Measurements from ENCODE around the gene HOXC9. TPM values are rescaled to one million over a fixed set of nuclear protein-coding genes. Genes with fewer than 3 reads are reported as not detected.

Gene HOXC9
- total RNA-seq, 1 donor from 2014 or later, result not detected

DNA sequence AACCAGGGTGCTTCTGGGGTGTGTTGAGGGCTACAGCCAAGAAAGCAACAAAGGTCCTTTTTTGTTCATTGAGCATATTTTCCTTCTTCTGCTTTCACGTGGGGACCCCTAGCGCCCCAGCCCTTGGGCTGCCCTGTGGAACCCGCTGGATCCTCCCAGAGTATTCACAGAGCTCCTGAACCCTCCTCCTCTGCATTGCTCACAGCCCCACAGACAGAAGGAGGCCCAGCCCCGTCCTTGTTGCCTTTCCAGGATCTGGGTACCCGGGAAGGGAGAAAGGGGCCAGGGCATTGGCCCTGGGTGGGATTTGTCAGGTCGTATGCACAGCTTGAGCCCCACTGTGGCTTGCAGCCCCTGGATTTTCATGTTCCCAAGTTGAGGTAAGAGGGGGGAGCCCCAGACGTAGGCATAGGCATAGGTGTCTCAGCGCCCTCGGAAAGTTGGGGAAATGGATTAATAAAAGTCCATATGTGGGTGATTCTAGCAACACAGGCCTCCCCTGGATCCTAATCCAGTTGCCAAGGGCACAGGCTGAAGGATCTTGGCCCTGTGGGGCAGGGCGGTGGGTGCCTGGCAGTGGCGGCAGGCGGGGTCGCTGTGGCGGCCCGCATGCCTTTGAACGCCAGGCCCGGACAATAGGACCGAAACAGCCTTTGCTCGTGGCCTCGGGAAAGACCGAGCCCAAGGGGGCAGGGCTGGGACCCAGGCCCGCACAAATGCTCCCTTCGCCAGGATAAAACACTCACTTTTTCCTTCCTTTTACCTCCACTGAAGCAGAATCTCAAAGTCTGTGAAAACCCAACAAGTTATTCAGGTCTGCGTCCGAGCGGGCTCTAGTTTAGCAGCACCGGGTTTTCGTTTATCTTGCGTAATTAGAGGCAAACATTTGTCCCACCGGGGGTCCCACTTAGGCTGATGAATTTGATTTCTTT is 18.1 kb upstream of the HOXC9 start:
- Mint-ChIP-seq H3K9me3 (no peaks in the 10 kb centered on the region), H3K27ac (no peak overlapping the region), H3K27me3 (ENCODE audit: low read depth) (peaks cover 88% of the 10 kb centered on the region), H3K4me3 (ENCODE audit: low read depth) (no peak overlapping the region), H3K36me3 (ENCODE audit: low read depth) (no peaks in the 10 kb centered on the region), H3K4me1 (ENCODE audit: low read depth) (peaks cover 9% of the 10 kb centered on the region)
- DNase-seq (ENCODE audit: low spot score), result no peak
- intact Hi-C loops (cut with micrococcal nuclease), result no loop called here

DNA sequence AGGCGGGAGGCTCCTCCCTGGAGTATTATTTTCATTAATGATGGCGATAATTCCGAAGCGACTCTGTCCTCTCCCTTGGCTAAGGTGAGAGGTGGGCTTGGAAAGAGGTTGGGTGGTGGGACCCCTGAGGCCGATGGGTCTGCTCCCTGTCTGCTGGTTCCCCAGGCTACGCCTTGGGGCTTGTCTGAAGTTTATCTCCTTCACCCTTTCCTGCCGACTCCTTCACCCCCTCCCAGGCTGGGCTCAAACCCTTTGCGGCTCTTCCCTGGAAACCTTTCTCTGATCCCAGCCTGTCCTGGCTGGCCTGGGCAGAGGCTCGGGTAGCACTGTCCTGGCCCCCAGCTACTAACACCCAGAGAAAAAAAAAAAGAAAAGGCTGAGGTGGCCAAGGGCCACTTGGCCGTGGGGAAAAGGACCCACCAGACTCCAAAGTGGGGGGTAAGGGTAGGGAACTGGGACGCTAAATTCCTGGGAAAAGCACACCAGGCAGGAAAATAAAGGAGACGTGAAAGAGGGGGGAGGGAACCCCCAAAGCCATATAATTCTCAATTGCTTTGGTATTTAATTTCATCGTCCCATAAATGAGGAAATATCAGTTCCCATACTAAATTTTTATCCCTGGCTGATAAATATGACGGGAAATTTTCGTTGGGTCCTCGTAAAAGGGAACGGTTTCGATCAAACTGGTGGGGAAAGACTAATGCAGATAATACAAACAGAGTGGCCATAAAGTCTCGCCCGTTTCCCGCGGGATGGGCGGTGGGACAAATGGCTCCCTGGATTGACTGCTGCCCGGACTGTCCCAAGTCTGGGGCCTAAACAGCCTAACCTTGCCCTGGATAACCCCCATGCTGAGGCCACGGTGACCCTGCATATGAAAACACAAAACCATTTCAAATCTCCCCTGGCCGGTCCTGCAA is 17.1 kb upstream of the HOXC9 start:
- Mint-ChIP-seq H3K9me3 (no peaks in the 10 kb centered on the region), H3K4me3 (ENCODE audit: low read depth) (no peak overlapping the region), H3K27ac (no peak overlapping the region), H3K27me3 (ENCODE audit: low read depth) (peaks cover 90% of the 10 kb centered on the region), H3K36me3 (ENCODE audit: low read depth) (no peaks in the 10 kb centered on the region), H3K4me1 (ENCODE audit: low read depth) (peaks cover 9% of the 10 kb centered on the region)
- DNase-seq (ENCODE audit: low spot score), result no peak
- intact Hi-C loops (cut with micrococcal nuclease), result no loop called here

DNA sequence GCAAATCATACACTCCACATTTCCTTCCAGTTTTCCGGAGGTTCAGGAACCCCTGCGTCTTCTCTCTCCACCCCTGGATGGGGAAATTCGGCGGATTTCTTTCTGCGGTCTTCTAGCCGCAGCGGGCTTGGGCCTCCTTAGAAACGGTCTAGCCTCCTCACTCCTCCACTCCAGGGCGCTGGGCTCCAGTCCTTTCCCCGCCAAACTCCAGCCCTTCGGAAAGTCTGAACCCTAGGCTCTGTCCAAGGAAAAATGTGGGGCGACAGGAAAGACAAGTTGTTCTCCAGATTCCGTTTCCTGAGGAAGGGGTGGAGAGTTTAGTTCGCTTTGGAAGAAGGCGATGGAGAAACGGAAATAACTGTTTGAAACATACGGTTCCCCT is 16.4 kb upstream of the HOXC9 start:
- Mint-ChIP-seq H3K36me3 (ENCODE audit: low read depth) (no peaks in the 10 kb centered on the region), H3K9me3 (no peaks in the 10 kb centered on the region), H3K27ac (no peak overlapping the region), H3K4me1 (ENCODE audit: low read depth) (peaks cover 9% of the 10 kb centered on the region), H3K4me3 (ENCODE audit: low read depth) (no peak overlapping the region), H3K27me3 (ENCODE audit: low read depth) (peaks cover 90% of the 10 kb centered on the region)
- intact Hi-C loops (cut with micrococcal nuclease), result no loop called here
- no peak for DNase-seq (ENCODE audit: low spot score)

DNA sequence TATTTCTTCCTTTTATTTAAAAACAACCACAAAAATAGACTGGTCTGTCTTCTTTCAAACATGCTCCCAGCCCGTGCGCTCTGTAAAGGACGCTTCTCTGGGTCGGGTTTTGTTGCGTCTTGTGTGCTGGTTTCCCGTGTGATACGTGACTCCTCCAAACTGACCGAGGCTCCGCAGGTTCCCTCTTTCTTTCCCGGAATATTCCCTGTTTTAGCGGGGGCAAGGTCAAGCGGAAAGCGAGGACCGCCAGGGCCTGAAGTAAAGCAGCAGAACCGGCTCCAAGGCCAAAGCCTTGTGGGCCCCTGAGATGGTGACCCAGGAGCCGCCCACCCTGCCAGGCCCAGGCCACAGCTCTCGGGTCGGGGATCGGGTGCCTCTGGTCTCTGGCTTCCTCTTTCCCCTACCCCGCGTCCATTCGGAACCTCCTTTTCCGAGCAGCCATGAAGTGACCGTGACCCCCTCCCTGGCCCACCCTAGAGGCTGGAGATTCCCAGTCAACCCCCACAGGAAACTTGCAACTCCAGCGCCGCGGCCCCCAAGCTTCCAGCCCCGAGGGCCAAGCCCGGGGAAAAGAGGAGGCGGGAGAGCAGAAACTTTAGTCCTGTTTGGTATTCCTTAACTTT is 15.9 kb upstream of the HOXC9 start:
- Mint-ChIP-seq H3K4me1 (ENCODE audit: low read depth) (peaks cover 11% of the 10 kb centered on the region), H3K9me3 (no peaks in the 10 kb centered on the region), H3K4me3 (ENCODE audit: low read depth) (no peak overlapping the region), H3K27ac (no peak overlapping the region), H3K27me3 (ENCODE audit: low read depth) (peaks cover 90% of the 10 kb centered on the region), H3K36me3 (ENCODE audit: low read depth) (no peaks in the 10 kb centered on the region)
- DNase-seq (ENCODE audit: low spot score), result no peak
- intact Hi-C loops (cut with micrococcal nuclease), result loop anchor here (2.0 kb wide), 2 partner anchors 15 to 49 kb away; partner anchors contain the start of gene HOXC5

- Mint-ChIP-seq H3K27ac (no peak within 1 kb of the TSS), H3K4me3 (ENCODE audit: low read depth) (peak within 1 kb of the TSS; percentile 7)
Observed at GRCh38 chr12:53984901-53985691, 14.9 kb upstream of the HOXC9 start, which contains the start of gene HOXC10. Gene HOXC10, plus strand, starts transcription at chr12:53985146. Its CDS starts 114 bp downstream, at chr12:53985260.

GRCh38 chr12:53985692-53985993 is 14.3 kb upstream of the HOXC9 start:
- H3K9me3 Mint-ChIP-seq, result no peaks in the 10 kb centered on the region
- H3K4me3 Mint-ChIP-seq (ENCODE audit: low read depth), result no peak overlapping the region
- H3K27ac Mint-ChIP-seq, result no peak overlapping the region
- intact Hi-C loops (cut with micrococcal nuclease), result loop anchor here (2.0 kb wide), 2 partner anchors 13 to 47 kb away; partner anchors contain the start of gene HOXC5
- no peak for DNase-seq (ENCODE audit: low spot score)
- H3K27me3 Mint-ChIP-seq (ENCODE audit: low read depth), result peaks cover 90% of the 10 kb centered on the region
- peaks cover 21% of the 10 kb centered on the region for H3K4me1 Mint-ChIP-seq (ENCODE audit: low read depth)
- no peaks in the 10 kb centered on the region for H3K36me3 Mint-ChIP-seq (ENCODE audit: low read depth)

More at GRCh38 chr12:53984901-53985691, 14.9 kb upstream of the HOXC9 start, which contains the start of gene HOXC10:
- H3K9me3 Mint-ChIP-seq, result no peaks in the 10 kb centered on the region
- intact Hi-C loops (cut with micrococcal nuclease), result loop anchor here (2.0 kb wide), 2 partner anchors 14 to 48 kb away; partner anchors contain the start of gene HOXC5
- no peaks in the 10 kb centered on the region for H3K36me3 Mint-ChIP-seq (ENCODE audit: low read depth)
- peak; percentile 69 for DNase-seq (ENCODE audit: low spot score)
- H3K4me1 Mint-ChIP-seq (ENCODE audit: low read depth), result peaks cover 20% of the 10 kb centered on the region
- peaks cover 90% of the 10 kb centered on the region for H3K27me3 Mint-ChIP-seq (ENCODE audit: low read depth)

DNA sequence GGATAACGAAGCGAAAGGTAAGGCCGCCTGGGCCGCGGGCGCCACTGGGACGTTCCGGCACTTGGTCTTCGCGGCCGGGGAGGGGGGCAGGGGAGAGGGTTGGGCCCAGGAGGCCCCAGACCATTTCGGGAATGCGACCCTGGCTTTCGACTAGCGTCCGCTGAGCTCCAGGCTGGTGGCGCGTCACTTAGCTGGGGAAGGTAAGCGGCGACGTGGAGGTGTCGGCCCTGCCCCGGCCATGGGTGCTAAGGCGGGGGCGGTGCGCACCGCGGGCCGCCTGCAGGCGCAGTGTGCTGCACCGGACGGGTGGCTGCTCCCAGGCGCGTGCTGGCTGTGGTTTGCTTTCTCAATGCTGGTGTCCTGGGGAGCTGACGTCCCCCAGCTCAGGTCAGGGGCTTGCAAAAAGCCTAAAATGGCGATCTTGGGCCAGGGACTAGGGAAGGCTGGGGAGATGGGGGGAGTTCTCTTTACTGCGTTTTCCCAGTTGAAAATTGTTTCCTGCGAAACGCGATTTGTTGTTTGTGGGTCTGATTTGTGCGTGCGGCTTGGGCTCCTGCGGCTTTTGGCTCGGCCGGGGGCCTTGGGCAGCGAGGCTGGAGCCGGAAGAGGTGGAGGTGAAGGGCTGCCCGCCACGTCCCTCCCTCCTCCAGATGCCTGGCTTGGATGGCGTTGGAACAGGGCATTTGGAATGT is 13.8 kb upstream of the HOXC9 start:
- DNase-seq (ENCODE audit: low spot score), result no peak
- H3K4me1 Mint-ChIP-seq (ENCODE audit: low read depth), result peaks cover 21% of the 10 kb centered on the region
- peaks cover 90% of the 10 kb centered on the region for H3K27me3 Mint-ChIP-seq (ENCODE audit: low read depth)
- H3K36me3 Mint-ChIP-seq (ENCODE audit: low read depth), result no peaks in the 10 kb centered on the region
- no peak overlapping the region for H3K4me3 Mint-ChIP-seq (ENCODE audit: low read depth)
- H3K27ac Mint-ChIP-seq, result no peak overlapping the region
- intact Hi-C loops (cut with micrococcal nuclease), result loop anchor here (2.0 kb wide), 2 partner anchors 13 to 47 kb away; partner anchors contain the start of gene HOXC5
- H3K9me3 Mint-ChIP-seq, result no peaks in the 10 kb centered on the region

GRCh38 chr12:53986686-53987483 is 13.1 kb upstream of the HOXC9 start:
- intact Hi-C loops (cut with micrococcal nuclease), result no loop called here

GRCh38 chr12:53987787-53988230 is 12.2 kb upstream of the HOXC9 start:
- Mint-ChIP-seq H3K4me3 (ENCODE audit: low read depth) (no peak overlapping the region), H3K36me3 (ENCODE audit: low read depth) (no peaks in the 10 kb centered on the region), H3K4me1 (ENCODE audit: low read depth) (peaks cover 21% of the 10 kb centered on the region), H3K9me3 (no peaks in the 10 kb centered on the region), H3K27me3 (ENCODE audit: low read depth) (peaks cover 91% of the 10 kb centered on the region), H3K27ac (no peak overlapping the region)
- DNase-seq (ENCODE audit: low spot score), result no peak
- intact Hi-C loops (cut with micrococcal nuclease), result no loop called here

More at GRCh38 chr12:53986686-53987483, 13.1 kb upstream of the HOXC9 start:
- no peak overlapping the region for H3K27ac Mint-ChIP-seq
- H3K4me3 Mint-ChIP-seq (ENCODE audit: low read depth), result no peak overlapping the region
- H3K27me3 Mint-ChIP-seq (ENCODE audit: low read depth), result peaks cover 90% of the 10 kb centered on the region
- no peaks in the 10 kb centered on the region for H3K36me3 Mint-ChIP-seq (ENCODE audit: low read depth)
- peaks cover 21% of the 10 kb centered on the region for H3K4me1 Mint-ChIP-seq (ENCODE audit: low read depth)
- H3K9me3 Mint-ChIP-seq, result no peaks in the 10 kb centered on the region
- DNase-seq (ENCODE audit: low spot score), result no peak

- Mint-ChIP-seq H3K36me3 (ENCODE audit: low read depth) (no peaks in the 10 kb centered on the region), H3K27me3 (ENCODE audit: low read depth) (peaks cover 91% of the 10 kb centered on the region), H3K9me3 (no peaks in the 10 kb centered on the region), H3K4me3 (ENCODE audit: low read depth) (no peak overlapping the region), H3K4me1 (ENCODE audit: low read depth) (peaks cover 21% of the 10 kb centered on the region), H3K27ac (no peak overlapping the region)
- intact Hi-C loops (cut with micrococcal nuclease), result no loop called here
- DNase-seq (ENCODE audit: low spot score), result no peak
Observed at GRCh38 chr12:53988541-53989226, 11.3 kb upstream of the HOXC9 start.

All from activated T-helper 2 cell treated with anti-CD3 and anti-CD28 coated beads, Interferon-gamma antibody, Interleukin-2, Interleukin-4, amounts not matched to agents 10 μg/mL and 5 μg/mL and 100 μg/mL, durations not matched to agents 14 hours and 24 hours and 36 hours (primary cell).